Fibroblast of skin of right biceps (primary cell): ENCODE results near the gene SSNA1.

ENCODE experiments used
- DNase-seq: peaks from one replicate; pipeline ENCODE4 v3.0.0-alpha.2; 2013

Gene SSNA1

DNA sequence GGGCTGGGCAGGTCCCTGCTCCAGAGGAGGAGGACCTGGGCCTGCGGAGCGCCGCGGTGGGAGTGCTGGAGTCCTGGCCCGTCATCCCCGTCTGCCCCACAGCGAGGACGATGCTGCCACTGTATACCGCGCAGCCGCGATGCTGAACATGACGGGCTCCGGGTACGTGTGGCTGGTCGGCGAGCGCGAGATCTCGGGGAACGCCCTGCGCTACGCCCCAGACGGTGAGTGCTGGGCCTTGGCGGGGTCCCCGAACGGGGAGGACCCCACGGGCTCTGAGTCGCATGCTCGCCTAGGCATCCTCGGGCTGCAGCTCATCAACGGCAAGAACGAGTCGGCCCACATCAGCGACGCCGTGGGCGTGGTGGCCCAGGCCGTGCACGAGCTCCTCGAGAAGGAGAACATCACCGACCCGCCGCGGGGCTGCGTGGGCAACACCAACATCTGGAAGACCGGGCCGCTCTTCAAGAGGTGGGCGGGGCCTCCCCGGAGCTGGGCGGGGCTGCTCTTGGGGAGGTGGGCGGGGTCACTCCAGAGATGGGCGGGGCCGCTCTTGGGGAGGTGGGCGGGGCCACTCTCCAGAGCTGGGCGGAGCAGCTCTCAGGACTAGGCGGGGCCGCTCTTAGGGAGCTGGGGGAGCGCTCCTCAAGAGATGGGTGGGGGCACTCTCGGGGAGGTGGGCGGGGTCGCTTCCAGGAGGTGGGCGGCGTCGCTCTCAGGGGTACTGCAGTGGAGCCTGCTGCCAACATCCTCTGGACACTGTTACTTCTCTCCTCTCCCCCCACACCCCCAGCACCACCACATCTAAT is 31.7 kb upstream of the SSNA1 start:
- DNase-seq = peak; percentile 33

DNA sequence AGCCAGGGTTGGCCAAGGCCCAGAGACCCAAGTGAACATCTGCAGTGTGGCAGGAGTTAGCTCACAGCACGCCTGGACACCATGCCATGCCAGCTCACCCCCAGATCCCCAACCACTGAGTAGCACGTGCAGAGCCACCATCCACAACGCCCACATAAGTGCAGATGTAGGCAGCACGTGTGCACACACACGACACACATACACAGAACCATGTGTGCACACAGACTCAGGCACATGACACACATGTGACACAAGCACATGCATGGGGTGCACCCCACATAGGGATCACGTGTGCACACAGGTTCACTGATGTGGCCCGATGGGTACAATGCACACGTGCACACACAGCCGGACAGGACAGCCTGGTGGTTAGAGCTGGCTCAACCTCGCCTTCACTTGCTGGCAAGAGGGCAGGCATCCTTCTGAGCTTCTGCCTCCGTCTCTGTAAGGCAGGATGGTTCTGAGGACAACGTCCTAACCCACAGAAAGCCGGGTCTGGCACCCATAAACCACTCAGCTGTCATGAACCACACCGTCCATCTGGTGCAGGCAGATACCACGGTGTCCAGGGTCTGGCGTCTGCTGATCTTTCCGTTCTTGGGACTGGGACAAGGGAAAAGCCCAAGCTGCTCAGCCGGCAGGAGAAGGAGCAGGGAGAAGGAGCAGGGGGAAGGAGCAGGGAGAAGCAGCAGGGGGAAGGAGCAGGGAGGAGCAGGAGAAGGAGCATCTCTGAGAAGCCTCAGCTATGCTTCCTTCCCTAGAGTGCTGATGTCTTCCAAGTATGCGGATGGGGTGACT is 30.7 kb upstream of the SSNA1 start:
- no peak for DNase-seq

DNA sequence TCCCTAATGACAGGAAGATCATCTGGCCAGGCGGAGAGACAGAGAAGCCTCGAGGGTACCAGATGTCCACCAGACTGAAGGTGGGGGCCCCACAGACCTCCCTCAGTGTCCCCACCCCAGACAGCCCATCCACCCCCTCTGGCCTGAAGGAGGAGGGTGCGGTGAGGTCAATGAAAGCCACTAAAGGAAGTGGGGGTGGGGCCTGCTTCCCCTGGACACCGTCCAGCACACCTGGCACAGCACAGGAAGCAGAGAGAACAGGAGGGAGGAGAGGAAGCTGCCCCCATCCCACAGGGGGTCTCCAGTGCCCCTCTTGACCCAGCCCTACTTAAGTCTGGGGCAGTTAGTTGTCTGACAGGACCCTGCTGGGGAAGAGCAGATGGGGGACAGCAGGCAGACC is 29.9 kb upstream of the SSNA1 start:
- no peak for DNase-seq

DNA sequence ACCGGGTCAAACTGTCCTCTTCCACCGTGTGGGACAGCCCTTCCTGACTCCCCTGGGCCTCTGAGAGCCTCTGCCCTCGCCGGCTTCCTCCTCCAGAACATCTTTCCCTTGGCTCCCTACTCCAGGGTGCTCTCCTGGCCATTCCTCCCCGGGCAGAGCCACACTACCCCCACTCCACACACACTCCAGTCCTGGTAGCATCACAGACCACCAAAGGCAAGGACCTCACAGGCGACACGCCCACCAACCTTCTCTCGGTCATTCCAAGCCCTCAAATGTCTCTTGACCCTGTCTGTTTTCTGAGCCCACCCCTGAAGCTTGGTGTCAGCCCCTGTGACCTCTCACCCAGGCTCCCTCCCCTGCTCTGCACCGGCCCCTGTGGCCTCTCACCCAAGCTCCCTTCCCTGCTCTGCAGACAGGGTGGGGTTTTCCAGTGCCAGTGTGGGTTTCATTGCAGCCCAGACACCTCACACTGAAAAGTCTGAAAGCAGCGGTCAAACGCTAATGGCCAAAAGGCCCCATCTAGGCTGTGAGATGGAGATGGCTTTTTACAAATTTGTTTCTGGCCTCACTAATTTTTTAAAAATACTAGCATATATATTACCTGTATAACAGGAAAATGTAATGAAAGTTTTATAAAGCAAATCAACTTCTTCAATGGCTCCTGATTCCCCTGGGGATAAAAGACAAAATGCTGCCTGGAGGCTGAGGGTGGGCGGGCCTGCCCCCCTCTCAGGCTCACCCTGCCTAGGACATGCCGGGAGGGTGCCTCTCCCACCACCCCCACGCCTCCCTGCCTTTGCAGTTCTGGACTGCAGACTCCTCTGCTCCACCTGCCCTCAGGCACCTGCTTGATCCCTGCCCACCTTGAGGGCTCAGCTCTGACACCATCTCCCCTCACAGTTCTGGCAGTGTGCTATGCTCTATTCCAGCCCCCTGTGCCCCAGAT is 29.1 kb upstream of the SSNA1 start:
- DNase-seq = no peak

DNA sequence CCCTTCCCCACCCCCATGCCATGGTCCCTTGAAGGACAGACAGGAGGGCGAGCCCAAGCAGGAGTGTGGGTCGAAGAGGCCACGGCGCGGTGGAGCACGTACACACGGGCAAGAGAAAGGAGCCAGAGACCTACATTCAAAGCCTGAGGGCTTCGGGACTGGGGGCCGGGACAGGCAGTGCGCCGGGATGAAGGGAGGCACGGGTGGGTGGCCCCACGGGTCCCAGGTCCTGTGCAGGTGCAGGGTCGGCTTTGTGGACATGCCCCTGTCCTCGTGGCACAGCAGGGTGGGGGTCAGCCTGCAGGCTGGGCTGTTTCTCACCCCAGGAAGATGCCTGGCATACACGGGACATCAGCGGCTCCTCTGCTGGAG is 28.4 kb upstream of the SSNA1 start:
- no peak for DNase-seq

DNA sequence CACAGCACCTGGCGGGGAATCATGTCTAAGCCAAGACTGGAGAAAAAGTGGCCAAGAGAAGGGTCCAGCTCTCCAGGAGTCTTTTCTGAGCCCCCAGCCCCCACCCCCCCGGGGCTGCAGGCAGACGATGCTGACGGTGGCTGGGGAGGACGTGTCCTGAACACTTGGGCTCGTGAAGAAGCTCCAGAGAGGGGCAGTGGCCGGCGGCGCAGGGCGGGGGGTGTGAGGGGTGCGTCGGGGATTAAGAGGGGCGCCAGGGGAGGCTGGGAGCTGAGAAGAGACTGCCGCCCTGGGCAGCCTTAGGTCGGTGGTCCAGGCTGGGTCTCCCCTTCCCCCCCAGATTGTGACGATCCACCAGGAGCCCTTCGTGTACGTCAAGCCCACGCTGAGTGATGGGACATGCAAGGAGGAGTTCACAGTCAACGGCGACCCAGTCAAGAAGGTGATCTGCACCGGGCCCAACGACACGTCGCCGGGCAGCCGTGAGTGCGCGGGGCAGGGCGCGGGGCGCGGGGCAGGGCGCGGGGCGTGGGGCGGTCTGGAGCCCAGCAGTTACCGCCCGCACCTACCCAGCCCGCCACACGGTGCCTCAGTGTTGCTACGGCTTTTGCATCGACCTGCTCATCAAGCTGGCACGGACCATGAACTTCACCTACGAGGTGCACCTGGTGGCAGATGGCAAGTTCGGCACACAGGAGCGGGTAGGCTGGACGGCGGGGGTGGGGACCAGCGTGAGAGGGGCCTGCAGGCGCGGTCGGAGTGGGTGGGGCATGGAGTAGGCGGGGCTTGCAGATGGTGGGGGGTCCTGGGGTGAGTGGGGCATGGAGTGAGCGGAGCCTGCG is 27.5 kb upstream of the SSNA1 start:
- DNase-seq = no peak

DNA sequence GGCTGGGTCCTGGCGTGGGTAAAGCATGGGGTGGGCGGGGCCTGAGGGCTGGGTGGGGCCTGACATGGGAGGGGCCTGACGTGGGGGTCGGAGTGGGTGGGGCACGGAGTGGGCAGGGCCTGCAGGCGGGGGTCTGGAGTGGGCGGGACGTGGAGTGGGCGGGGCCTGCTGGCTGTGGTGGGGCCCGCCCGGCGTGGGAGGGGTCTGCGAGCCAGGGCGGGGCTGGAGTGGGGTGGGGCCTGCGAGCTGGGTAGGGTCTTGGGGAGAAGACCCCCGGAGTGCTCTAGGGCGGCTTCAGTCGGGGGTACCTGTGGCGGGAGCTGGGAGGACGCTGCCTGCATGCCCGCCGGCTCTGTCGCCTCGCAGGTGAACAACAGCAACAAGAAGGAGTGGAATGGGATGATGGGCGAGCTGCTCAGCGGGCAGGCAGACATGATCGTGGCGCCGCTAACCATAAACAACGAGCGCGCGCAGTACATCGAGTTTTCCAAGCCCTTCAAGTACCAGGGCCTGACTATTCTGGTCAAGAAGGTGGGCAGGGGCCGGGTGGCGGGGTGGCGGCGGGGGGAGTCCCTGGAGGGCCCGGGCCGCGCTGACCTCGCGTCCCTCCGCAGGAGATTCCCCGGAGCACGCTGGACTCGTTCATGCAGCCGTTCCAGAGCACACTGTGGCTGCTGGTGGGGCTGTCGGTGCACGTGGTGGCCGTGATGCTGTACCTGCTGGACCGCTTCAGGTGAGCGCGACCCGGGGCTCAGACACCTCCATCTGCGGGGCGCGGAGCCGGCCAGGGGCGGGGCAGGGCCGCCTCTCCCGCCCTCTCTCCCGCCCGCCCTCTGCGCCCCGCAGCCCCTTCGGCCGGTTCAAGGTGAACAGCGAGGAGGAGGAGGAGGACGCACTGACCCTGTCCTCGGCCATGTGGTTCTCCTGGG is 26.7 kb upstream of the SSNA1 start:
- no peak for DNase-seq

DNA sequence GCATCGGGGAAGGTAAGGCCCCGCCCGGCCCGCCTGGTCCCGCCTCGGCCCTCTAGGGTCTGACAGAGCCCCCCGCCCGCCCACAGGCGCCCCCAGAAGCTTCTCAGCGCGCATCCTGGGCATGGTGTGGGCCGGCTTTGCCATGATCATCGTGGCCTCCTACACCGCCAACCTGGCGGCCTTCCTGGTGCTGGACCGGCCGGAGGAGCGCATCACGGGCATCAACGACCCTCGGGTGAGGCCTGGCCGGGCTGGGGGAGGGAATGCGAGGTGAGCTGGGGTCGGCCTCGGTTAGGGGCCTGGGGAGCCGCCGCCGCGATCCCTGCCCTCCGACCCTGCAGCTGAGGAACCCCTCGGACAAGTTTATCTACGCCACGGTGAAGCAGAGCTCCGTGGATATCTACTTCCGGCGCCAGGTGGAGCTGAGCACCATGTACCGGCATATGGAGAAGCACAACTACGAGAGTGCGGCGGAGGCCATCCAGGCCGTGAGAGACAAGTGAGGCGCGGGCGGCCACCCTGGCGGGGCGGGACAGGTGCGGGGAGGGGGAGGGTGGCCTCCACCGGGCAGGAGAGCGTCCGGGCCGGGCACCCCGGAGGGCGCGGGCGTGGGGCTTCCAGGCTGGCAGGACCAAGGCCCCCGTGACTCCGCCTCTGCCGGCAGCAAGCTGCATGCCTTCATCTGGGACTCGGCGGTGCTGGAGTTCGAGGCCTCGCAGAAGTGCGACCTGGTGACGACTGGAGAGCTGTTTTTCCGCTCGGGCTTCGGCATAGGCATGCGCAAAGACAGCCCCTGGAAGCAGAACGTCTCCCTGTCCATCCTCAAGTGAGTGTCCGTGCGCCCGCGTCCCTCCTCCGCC is 25.7 kb upstream of the SSNA1 start:
- no peak for DNase-seq

DNA sequence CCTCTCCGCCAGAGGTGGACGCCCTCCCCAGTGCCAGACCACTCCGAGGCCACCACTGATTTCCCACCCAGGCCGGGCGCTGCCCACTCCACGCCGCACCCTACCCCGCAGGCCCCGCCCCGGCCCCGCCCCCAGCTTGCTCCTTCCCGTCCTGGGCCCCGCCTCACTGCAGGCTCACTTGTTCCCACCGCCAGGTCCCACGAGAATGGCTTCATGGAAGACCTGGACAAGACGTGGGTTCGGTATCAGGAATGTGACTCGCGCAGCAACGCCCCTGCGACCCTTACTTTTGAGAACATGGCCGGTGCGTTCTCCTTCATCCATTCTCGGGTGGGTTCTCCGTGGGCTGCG is 25.1 kb upstream of the SSNA1 start:
- no peak for DNase-seq

DNA sequence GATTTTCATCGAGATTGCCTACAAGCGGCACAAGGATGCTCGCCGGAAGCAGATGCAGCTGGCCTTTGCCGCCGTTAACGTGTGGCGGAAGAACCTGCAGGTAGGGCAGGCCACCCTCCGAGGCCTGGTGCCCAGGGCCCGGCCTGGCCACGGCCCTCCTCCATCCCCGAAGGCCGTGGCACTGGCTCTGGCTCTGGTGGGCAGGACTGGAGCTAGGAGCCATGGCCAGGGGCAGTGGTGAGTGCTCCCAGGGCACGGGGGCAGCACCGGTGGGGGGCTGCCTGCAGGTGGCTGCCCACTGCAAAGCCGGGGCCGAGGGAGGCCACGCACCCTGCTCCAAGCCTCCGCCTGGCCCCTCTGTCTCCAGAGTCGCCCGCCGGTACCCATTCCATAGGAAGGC is 24.7 kb upstream of the SSNA1 start:
- DNase-seq = no peak

DNA sequence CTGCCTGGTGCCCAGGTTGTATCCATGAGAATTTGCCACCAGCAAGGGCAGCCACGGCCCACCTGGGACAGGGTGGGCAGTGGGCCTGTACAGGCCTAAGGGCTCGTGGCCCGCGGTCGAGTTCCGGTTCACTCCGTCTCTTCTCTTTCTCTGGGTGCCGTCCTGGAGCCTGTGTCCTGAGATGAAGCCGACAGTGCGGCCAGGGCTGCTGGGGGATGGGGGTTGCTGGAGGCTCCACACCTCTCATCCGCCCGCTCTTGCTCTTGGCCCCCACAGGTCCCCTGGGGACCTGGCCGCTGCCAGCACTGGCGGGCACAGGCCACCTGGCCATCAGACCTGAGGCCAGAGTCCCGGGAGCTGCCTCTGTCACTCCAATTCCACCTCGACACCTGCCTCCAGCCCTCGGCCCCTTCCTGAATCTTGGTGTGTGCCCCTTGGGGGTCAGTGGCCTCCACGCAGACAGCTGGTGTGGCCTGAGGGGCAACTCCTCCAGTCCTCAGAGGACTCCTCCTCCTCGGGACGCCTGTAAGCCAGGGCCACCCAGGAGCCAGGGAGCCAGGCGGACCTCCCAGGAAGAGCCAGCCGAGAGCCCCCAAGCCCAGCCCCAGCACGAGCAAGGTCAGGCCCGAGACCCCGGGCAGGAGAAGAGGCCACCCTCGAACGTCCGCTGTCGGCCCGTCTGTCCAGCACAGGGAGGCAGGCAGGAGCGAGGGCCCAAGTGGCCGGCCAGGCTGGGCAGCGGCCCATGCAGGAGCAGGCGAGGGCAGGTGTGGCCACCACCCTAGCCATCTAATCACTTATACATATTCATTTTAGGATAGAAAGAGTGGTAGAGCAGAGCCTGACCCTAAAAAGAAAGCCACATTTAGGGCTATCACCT is 23.9 kb upstream of the SSNA1 start:
- DNase-seq = no peak

DNA sequence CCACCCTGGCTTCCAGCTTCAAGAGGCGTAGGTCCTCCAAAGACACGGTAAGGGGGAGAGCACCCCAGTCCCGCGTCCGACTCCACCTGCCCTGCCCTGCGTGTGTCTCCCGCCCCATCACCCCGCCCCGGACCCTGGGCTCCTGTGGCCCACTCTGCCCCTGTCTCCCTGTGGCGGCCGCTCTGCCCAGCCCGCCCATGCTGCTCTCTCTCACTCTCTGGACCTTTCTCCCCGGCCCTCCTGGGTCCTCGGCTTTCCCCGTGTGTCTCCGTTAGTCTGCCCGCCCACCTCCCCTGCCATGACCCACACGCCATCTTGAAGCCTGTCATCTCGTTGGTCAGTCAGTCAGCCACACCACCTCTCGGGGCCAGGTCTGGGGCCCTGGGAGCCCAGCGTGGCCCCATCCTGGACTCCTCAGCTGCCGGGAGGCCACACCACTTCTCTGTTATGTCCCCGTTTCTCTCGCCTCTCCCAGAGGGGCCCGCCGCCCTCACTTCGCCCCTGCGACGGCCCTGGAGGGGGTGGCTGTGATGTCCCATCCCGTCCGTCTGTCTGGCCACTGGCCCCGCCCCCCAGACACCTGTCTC is 23.1 kb upstream of the SSNA1 start:
- no peak for DNase-seq

DNA sequence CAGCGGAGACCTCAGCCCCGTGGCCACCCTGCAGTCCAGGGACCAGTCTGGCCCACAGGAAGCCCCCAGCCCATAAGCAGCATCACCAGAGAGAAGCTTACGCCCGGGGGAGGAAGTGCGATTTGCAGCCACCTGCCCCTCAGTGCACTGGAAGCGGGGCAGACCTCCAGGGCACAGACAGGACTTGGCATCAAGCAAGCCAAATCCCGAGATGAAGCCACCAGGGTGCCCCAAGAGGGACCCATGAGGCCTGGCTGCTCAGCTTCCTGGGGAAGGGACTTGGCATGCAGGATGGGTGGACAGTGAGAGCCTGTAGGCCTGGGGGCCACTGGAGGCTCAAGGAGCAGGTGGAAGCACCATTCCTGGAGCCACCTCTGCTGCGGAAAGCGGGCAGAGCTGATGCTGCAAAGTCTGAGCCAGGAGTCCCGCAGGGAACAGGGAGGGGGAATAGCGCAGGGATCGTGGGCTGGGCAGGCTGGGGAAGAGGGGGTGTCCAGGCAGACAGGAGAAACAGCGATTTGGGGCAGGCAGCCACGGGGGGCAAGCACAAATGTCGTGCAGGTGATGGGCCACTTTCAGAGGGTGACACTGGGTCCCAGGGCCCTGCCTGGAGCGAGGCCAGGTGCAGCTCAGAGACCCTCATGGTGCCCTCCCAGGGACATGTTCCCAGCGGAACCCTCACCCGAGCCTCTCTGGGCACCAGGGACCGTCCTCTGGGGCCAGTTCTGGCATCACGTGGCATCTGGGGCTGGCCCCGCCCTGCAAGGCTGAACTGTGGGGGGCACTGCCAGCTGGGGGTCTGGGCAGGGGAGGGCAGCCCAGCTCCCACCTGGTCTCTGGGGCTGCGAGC is 21.9 kb upstream of the SSNA1 start:
- no peak for DNase-seq

DNA sequence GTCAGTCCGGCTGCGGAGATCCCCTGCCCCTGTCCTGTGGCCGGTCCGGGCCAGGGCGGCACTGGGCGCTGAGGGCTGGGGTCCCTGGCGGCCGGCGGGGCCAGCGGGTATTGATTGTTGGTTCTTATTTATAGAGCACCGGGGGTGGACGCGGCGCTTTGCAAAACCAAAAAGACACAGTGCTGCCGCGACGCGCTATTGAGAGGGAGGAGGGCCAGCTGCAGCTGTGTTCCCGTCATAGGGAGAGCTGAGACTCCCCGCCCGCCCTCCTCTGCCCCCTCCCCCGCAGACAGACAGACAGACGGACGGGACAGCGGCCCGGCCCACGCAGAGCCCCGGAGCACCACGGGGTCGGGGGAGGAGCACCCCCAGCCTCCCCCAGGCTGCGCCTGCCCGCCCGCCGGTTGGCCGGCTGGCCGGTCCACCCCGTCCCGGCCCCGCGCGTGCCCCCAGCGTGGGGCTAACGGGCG is 21.2 kb upstream of the SSNA1 start:
- DNase-seq = no peak

DNA sequence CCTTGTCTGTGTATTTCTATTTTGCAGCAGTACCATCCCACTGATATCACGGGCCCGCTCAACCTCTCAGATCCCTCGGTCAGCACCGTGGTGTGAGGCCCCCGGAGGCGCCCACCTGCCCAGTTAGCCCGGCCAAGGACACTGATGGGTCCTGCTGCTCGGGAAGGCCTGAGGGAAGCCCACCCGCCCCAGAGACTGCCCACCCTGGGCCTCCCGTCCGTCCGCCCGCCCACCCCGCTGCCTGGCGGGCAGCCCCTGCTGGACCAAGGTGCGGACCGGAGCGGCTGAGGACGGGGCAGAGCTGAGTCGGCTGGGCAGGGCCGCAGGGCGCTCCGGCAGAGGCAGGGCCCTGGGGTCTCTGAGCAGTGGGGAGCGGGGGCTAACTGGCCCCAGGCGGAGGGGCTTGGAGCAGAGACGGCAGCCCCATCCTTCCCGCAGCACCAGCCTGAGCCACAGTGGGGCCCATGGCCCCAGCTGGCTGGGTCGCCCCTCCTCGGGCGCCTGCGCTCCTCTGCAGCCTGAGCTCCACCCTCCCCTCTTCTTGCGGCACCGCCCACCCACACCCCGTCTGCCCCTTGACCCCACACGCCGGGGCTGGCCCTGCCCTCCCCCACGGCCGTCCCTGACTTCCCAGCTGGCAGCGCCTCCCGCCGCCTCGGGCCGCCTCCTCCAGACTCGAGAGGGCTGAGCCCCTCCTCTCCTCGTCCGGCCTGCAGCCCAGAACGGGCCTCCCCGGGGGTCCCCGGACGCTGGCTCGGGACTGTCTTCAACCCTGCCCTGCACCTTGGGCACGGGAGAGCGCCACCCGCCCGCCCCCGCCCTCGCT is 20.5 kb upstream of the SSNA1 start:
- no peak for DNase-seq

DNA sequence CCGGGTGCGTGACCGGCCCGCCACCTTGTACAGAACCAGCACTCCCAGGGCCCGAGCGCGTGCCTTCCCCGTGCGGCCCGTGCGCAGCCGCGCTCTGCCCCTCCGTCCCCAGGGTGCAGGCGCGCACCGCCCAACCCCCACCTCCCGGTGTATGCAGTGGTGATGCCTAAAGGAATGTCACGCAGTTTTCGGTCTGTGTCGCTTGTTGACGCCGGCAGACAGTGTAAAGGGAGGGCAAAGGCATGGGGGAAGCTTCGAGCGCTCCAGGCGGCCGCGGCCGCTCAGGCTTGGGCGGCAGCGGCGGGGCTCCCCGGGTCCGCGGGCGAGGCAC is 19.9 kb upstream of the SSNA1 start:
- DNase-seq = no peak
